HuH-7 (cell line): ENCODE results near the gene SARDH.
A peak's percentile ranks its signal among the peaks of the same experiment; 100 is the strongest.

Experiments
- DNase-seq: peaks from one replicate; pipeline ENCODE4 v3.0.0; 2011; ENCODE audit warnings: low spot score

The SARDH gene

GRCh38 chr9:133666845-133667244 lies 71.3 kb downstream of the SARDH start:
- DNase-seq = no peak

GRCh38 chr9:133666387-133666786 lies 71.8 kb downstream of the SARDH start:
- no peak for DNase-seq

GRCh38 chr9:133665535-133665934 lies 72.6 kb downstream of the SARDH start:
- no peak for DNase-seq

GRCh38 chr9:133665096-133665495 lies 73.1 kb downstream of the SARDH start:
- no peak for DNase-seq

GRCh38 chr9:133664173-133665050 lies 73.7 kb downstream of the SARDH start:
- no peak for DNase-seq

GRCh38 chr9:133661846-133662540 lies 76.2 kb downstream of the SARDH start:
- no peak for DNase-seq

DNA sequence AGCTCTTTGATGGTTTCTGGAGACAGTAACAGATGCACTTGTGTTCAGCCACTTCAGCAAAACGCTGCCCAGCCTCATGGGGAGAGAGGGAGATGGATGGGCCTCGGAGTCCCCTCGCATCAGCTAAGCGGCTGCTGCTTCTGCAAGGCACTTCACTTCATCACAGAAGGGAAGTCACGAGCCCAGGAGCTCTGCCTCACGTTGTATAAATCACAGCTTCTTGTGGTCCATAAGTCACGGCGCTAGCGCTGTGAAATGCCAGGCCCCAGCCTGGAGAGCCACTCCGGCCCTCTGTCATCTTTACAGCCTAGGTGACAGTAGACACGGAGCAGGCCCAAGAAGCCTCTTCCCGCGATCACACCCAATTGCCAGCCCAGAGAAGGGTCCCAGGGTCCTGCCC lies 78.6 kb downstream of the SARDH start:
- DNase-seq = no peak

- DNase-seq = peak; percentile 89
Observed at GRCh38 chr9:133658442-133659431, 79.4 kb downstream of the SARDH start.

DNA sequence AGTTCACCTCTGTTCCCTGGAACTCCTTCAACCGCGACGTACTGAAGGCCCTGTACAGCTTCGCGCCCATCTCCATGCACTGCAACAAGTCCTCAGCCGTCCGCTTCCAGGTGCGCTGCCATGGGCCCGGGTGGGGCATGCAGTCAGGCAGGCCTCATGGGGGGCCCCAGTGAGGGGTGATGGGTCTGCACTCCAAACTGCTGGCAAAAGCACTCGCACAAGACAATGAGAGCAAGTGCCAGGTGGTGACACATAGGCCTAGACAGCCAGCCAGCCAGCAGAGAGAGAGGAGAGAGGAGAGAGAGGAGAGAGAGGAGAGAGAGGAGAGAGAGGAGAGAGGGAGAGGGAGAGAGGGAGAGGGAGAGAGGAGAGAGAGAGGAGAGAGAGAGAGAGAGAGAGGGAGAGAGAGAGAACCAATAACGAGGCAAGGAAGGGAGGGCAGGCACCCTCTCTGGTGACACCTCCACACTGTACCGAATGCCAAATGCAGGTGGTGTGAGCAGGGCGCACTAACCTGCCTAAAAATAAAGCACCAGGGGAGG lies 81.0 kb downstream of the SARDH start:
- DNase-seq = no peak

GRCh38 chr9:133656211-133657119 lies 81.7 kb downstream of the SARDH start:
- no peak for DNase-seq

- DNase-seq = no peak
Observed at GRCh38 chr9:133655701-133656100, 82.5 kb downstream of the SARDH start.

- no peak for DNase-seq
Observed at GRCh38 chr9:133654736-133655657, 83.2 kb downstream of the SARDH start.

- no peak for DNase-seq
Observed at GRCh38 chr9:133653638-133654037, 84.5 kb downstream of the SARDH start.

DNA sequence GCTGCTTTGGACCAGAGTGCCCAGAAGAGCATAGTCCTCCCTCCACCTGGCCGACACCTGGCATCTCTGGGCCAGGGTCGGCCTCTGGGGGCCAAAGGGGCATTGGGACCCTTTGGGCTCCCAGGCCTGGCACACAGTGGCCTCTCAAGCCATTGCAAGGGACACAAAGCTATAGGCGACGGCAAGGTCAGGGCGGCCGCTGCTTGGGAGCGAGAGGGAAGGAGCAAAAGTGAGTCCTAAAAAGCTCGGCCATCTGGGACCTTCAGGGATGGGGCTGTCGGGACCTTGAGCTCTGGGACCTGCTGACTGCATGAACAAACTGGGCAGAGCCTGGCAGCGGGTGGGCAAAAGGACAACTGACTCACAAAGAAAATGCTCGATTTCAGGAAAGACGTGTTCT lies 88.1 kb downstream of the SARDH start:
- DNase-seq = no peak

DNA sequence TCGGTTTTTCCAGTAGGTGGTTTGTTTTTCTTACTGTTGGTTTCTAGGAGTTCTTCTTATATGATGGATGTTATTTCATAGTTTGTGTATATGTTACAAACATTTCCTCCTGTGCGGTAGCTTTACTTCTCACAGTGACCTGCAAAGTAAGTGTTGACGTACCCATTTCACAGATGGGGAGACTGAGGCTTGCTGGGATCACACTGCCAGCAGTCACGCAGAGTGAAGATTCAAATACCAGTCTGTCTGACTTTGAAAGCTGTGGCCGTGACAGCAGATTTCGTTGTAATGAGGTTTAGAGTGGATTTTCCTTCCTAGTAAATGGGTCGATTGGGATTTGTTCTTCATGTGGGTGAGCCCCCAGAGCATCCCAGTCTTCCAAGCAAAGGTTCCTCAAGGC lies 89.0 kb downstream of the SARDH start:
- DNase-seq = no peak

DNA sequence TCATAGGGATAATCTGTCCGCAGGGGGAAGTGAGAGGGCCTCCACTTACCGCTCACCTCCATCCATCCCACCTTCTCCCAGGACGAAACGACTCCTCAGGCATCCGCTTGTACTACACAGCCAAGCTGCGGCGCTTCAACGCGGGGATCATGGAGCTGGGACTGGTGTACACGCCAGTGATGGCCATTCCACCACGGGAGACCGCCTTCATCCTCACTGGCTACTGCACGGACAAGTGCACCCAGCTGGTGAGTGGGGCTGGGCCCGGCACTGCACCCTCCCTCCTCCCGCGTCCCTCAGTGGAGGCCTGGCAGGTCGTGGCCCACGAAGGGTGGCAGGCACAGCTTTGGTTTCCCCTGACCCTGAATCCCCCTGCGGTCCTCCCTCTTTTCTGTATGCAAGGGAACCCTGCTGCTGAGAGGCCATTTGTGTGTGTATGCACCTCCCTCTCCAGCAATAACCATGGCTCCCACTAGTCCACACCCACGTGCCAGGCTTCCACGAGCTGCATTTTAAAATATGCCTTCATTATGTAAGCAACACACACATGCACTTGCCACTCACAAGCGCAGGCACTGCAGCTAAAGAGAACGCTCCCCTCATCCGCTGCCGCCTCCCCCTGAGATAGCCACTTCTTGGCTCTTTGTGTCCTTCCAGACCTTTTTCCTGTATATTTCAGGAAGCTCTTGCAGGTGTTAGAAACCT lies 90.2 kb downstream of the SARDH start:
- no peak for DNase-seq

DNA sequence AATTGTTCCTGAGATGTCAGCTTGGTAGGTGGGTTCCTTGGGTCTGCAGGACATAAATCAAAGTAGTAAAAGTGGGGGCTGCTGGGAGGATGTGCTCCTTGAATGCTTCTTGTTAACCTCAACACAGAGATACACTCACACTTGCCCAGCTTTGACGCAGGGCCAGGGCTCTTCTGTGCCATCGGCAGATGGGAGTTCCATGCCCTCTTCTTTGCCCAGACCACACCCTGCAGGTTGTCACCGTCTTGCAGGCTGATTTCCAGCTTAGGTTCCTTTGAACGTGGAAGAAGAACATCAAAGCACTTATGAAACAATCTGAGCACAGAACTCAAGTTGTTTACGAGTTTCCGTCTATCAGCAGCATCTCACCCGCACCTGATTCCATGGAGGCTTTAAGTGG lies 91.0 kb downstream of the SARDH start:
- no peak for DNase-seq

DNA sequence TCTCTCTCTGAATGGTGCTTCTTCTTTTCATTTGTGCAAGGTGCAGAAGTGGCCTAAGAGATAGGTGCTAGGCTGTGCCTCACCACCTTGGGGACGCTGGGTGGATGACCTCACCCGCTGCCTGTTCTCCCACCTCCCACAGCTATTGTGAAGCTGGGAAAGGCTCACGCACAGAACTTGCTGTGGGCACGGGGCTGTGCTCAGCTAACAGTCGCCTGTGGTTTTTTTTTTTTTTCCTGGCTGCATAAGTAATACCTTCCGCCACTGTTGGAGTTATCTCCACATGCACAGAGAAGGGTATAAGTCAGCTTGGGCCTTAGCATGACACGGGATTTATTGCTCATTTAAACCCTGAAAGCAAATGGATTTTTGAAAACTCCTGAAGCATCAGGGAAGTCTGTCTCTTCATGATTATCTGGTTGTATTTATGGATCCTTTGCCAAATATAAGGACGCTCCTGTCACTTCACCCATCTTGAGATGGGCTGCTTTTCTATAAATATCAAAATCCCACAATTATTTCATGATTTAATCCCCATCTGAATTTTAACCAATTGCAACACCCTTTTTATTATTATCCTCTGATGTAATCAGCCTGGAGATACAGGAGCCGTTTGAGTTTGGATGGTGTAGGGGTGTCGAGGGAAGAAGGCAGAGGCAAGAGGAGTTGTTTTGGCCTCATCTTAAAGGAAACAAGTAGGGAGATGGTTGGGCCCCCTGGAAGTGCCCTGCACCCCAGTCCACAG lies 93.0 kb downstream of the SARDH start:
- DNase-seq = no peak
